Nephron (organoid): Measurements from ENCODE around the gene GRID2IP.
"Not testable (repeated sequence)": the region's sequence is repeated elsewhere in the genome, so short reads cannot be mapped to it uniquely, and the experiment has no call there.

Experiments used
- H3K27ac Mint-ChIP-seq, 3 experiments: 2 replicates each; pipeline ENCODE4 v1.8.0; 2020; ENCODE audit warnings: mixed read lengths in 3 of 3, mild to moderate bottlenecking in 2 of 3, moderate library complexity in 1 of 3
- H3K27me3 Mint-ChIP-seq: 2 replicates; pipeline ENCODE4 v1.8.0; 2021; ENCODE audit warnings: low read depth, mild to moderate bottlenecking, moderate library complexity, mixed read lengths
- H3K36me3 Mint-ChIP-seq: 2 replicates; pipeline ENCODE4 v1.8.0; 2020; ENCODE audit warnings: low read depth, mixed read lengths
- H3K4me1 Mint-ChIP-seq: 2 replicates; pipeline ENCODE4 v1.8.0; 2020; ENCODE audit warnings: mixed read lengths
- H3K4me3 Mint-ChIP-seq, 3 experiments: 2 replicates each; pipeline ENCODE4 v1.8.0; 2020; ENCODE audit warnings: mild to moderate bottlenecking in 3 of 3, mixed read lengths in 3 of 3, moderate library complexity in 2 of 3
- H3K9me3 Mint-ChIP-seq: 2 replicates; pipeline ENCODE4 v1.8.0; 2020; ENCODE audit warnings: mixed read lengths
- TF ChIP-seq, protein P1 (sequence below), 3 experiments: fragments of 200-600 bp; sonication (generic); IDR thresholded peaks; one replicate each; pipeline ENCODE4 v1.5.0; 2021; ENCODE audit warnings: antibody characterized with exemption in 3 of 3; ENCODE audit not compliant: unreplicated experiment in 3 of 3

Gene GRID2IP

DNA sequence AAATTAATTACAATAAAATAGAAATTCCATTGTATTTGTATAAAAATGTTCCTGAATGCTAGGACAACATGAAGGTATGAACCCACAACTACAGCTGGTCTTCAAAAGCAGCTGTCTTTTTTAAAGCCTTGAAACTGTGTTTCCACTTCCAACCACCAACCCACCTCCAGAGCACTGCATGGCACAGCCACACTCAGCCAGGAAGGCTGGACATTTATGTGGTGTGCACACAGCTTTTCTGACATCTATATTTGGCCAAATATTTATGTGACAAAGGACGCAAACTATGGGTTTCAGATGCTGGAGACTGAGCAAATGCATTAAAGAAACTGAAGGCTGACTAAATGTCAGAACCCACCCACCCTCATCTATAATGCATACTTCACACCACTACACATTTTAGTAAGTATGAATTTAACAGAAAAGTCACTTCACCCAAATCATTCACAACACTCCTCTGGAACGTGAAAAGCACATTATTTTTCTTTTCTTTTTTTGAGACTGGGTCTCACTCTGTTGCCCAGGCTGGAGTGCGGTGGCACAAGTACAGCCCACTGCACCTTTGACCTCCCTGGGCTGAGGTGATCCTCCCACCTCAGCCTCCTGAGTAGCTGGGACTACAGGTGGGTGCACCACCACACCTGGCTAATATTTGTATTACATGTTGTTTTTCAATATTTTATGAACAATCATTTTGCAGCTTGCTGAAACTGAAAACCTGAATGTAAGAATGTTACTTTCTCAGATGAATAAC is 75.7 kb downstream of the GRID2IP start:
- Mint-ChIP-seq H3K9me3 (no peaks in the 10 kb centered on the region), H3K27me3 (no peaks in the 10 kb centered on the region), H3K36me3 (peaks cover 29% of the 10 kb centered on the region), H3K4me1 (peaks cover 58% of the 10 kb centered on the region), H3K4me3 (no peak overlapping the region), H3K27ac (no peak overlapping the region)
- TF ChIP-seq, protein P1, sequence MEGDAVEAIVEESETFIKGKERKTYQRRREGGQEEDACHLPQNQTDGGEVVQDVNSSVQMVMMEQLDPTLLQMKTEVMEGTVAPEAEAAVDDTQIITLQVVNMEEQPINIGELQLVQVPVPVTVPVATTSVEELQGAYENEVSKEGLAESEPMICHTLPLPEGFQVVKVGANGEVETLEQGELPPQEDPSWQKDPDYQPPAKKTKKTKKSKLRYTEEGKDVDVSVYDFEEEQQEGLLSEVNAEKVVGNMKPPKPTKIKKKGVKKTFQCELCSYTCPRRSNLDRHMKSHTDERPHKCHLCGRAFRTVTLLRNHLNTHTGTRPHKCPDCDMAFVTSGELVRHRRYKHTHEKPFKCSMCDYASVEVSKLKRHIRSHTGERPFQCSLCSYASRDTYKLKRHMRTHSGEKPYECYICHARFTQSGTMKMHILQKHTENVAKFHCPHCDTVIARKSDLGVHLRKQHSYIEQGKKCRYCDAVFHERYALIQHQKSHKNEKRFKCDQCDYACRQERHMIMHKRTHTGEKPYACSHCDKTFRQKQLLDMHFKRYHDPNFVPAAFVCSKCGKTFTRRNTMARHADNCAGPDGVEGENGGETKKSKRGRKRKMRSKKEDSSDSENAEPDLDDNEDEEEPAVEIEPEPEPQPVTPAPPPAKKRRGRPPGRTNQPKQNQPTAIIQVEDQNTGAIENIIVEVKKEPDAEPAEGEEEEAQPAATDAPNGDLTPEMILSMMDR (IDR thresholded peaks at IDR 0.05; ENCODE audit: unreplicated experiment in 3 of 3): no peak

DNA sequence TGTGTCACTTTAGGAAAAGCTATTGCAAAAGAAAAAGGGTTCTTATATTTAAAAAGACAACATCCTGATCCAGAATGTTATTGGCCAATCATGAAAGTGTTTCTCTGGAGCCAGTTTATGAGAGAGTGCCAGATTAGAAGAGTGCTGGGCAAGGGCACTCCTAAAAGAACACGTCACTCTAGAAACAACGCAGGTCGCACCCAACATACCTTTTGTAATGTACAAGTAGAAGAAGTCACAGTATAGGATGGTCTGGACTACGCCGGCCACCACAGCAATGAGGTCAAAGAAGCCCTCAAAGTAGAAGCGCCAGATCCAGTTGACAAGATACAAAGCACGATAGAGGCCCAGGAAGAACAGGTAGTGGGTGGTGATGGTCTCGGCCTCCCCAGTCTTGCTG is 85.4 kb downstream of the GRID2IP start:
- Mint-ChIP-seq H3K4me1 (no peaks in the 10 kb centered on the region), H3K4me3 (no peak overlapping the region), H3K9me3 (peaks cover 18% of the 10 kb centered on the region), H3K27ac (no peak overlapping the region), H3K36me3 (peaks cover 79% of the 10 kb centered on the region), H3K27me3 (no peaks in the 10 kb centered on the region)
- TF ChIP-seq, protein P1 (IDR thresholded peaks at IDR 0.05; ENCODE audit: unreplicated experiment in 3 of 3): no peak

DNA sequence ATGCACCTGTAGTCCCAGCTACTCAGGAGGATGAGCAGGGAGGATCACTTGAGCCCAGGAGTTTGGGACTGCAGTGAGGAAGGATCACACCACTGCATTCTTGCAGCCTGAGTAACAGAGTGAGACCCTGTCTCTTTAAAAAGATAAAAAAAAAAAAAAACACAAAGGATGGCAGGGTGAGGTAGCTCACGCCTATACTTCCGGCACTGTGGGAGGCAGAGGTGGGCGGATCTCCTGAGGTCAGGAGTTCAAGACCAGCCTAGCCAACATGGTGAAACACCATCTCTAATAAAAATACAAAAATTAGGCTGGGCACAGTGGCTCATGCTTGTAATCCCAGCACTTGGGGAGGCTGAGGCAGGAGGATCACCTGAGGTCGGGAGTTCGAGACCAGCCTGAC is 87.7 kb downstream of the GRID2IP start:
- not testable (repeated sequence) for H3K4me1 Mint-ChIP-seq, H3K27me3 Mint-ChIP-seq, H3K27ac Mint-ChIP-seq, H3K4me3 Mint-ChIP-seq
- Mint-ChIP-seq H3K9me3 (peaks cover 18% of the 10 kb centered on the region), H3K36me3 (peaks cover 58% of the 10 kb centered on the region)

DNA sequence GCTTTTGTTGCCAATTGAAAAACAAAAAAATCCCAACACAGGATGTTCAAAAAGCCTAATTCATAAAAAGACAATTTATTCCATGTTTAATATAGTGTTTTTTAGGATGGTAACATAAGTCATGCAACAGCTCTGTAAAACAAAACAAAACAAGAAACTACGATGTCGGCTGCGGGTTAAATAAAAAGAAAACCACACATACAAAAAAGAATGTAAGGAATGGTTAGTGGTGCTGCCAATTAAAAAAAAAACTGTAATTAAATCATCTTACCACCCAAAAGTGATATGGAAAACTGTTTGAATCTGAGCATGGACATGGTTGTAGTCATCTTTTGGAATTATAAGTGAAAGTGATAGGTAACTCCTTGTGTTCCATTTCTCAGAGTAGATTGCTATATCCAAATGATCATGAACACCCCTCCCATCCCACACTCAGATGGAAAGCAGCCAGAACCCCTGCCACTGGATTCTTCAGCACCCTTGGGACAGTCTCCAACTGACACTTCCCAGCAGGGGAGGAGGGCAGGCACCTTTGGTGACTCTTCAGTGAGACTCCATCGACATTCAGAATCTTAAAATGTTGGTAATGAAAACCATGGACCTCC is 89.2 kb downstream of the GRID2IP start:
- Mint-ChIP-seq H3K4me1 (no peaks in the 10 kb centered on the region), H3K9me3 (peaks cover 15% of the 10 kb centered on the region), H3K27ac (no peak overlapping the region), H3K27me3 (no peaks in the 10 kb centered on the region), H3K4me3 (no peak overlapping the region), H3K36me3 (peaks cover 43% of the 10 kb centered on the region)
- TF ChIP-seq, protein P1 (IDR thresholded peaks at IDR 0.05; ENCODE audit: unreplicated experiment in 3 of 3): no peak

DNA sequence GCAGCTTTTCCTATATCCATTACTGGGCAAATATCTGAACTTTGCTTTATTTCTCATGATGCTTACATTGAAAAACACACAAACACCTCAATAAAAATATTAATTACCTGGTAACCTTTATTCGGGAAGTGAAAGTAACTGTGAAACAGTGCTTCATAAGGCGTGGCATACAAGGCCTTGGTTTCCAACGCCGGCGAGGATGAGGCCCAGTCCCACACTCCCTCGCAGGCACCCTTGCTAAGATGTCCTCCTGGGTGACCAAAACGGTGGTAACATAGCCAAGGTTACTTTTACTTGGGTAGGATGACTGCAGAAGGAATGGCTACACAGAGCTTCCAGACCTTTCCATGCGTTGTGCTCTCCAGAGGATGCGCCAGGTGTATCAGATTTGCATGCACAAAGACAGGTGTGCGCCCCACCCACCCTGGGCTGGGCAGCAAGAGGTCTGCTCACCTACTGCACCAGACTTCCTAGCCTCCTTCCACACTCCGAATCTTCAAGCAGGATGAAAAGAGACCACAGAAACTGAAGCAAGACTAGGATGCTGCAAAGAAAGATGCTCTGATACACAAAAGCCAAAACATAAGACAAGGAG is 90.2 kb downstream of the GRID2IP start:
- no peaks in the 10 kb centered on the region for H3K4me1 Mint-ChIP-seq
- no peak overlapping the region for H3K27ac Mint-ChIP-seq
- no peak overlapping the region for H3K4me3 Mint-ChIP-seq
- TF ChIP-seq, protein P1 (IDR thresholded peaks at IDR 0.05; ENCODE audit: unreplicated experiment in 3 of 3): no peak
- H3K27me3 Mint-ChIP-seq: no peaks in the 10 kb centered on the region
- peaks cover 7% of the 10 kb centered on the region for H3K9me3 Mint-ChIP-seq
- H3K36me3 Mint-ChIP-seq: peaks cover 33% of the 10 kb centered on the region

DNA sequence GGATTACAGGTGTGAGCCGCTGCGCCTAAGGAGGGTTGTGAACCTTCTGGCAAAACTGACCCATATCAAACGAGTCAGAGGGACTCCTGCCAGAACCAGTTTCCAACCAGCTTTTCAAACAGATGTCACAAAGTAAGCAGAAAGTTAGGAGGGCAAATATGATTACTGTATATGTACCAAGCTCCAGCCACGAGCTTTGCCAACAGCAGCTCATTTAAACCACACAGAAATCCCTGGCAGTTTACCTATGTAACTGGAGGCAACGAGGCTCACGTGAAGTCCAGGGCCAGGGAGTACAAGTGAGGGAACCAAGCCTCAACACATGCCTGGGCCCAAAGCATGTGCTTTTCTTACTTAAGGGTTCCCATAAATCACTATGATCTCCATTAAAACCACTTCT is 91.0 kb downstream of the GRID2IP start:
- peaks cover 25% of the 10 kb centered on the region for H3K36me3 Mint-ChIP-seq
- TF ChIP-seq, protein P1 (IDR thresholded peaks at IDR 0.05; ENCODE audit: unreplicated experiment in 3 of 3): no peak
- H3K9me3 Mint-ChIP-seq: no peaks in the 10 kb centered on the region
- H3K4me1 Mint-ChIP-seq: no peaks in the 10 kb centered on the region
- H3K4me3 Mint-ChIP-seq: no peak overlapping the region
- H3K27me3 Mint-ChIP-seq: no peaks in the 10 kb centered on the region
- no peak overlapping the region for H3K27ac Mint-ChIP-seq

DNA sequence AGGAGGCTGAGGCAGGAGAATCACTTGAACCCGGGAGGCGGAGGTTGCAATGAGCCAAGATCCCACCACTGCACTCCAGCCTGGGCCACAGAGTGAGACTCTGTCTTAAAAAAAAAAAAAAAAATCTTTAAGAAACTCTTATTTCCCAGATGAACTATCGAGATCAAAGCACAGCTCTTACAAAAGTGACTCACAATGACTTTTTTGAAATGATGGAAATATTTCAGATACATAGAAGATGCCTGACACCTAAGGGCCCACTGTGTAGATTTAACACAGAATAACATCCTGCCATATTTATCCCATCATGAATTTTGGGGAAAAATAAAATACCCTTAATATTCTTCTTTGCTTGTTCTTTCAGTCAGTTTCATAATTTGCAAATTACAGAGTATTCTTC is 92.6 kb downstream of the GRID2IP start:
- not testable (repeated sequence) for H3K4me1 Mint-ChIP-seq, H3K4me3 Mint-ChIP-seq, H3K27ac Mint-ChIP-seq, H3K27me3 Mint-ChIP-seq, H3K9me3 Mint-ChIP-seq
- H3K36me3 Mint-ChIP-seq: peaks cover 20% of the 10 kb centered on the region
